OCI-LY1 (cell line): ENCODE data around the gene CHMP1A.

Source experiments
- H2AFZ ChIP-seq: fragments of 200-600 bp; sonication (generic), shearing (Covaris generic); 2 replicates; pipeline ENCODE4 v1.6.0; 2014; ENCODE audit warnings: antibody characterized with exemption, mild to moderate bottlenecking, low read length
- H3F3A ChIP-seq: fragments of 200-600 bp; sonication (generic), shearing (Covaris generic); 2 replicates; pipeline ENCODE4 v1.6.0; 2014; ENCODE audit warnings: mild to moderate bottlenecking, antibody characterized with exemption, low read length, moderate library complexity; ENCODE audit not compliant: insufficient read depth
- H3K27ac ChIP-seq: fragments of 200-600 bp; sonication (generic); 2 replicates; pipeline ENCODE4 v1.5.1; 2014; ENCODE audit warnings: low read length, mixed run types, mild to moderate bottlenecking, low read depth; ENCODE audit not compliant: poor library complexity, severe bottlenecking
- H3K27me3 ChIP-seq: fragments of 200-600 bp; sonication (generic); 2 replicates; pipeline ENCODE4 v1.6.0; 2014; ENCODE audit warnings: antibody characterized with exemption, mild to moderate bottlenecking, low read length, moderate library complexity; ENCODE audit not compliant: insufficient read depth
- H3K36me3 ChIP-seq: fragments of 200-600 bp; sonication (generic); 2 replicates; pipeline ENCODE4 v1.6.1; 2014; ENCODE audit warnings: mild to moderate bottlenecking, antibody characterized with exemption, low read length, moderate library complexity, mixed read lengths; ENCODE audit not compliant: insufficient read depth
- H3K4me1 ChIP-seq: fragments of 200-600 bp; sonication (generic); 2 replicates; pipeline ENCODE4 v1.5.1; 2014; ENCODE audit warnings: mild to moderate bottlenecking, low read length, moderate library complexity; ENCODE audit not compliant: insufficient read depth, severe bottlenecking
- H3K4me2 ChIP-seq: fragments of 200-600 bp; sonication (generic), shearing (Covaris generic); 2 replicates; pipeline ENCODE4 v1.6.1; 2014; ENCODE audit warnings: low read length
- H3K4me3 ChIP-seq: fragments of 200-600 bp; sonication (generic); 2 replicates; pipeline ENCODE4 v1.5.1; 2014; ENCODE audit warnings: low read length, low read depth, mild to moderate bottlenecking, mixed read lengths; ENCODE audit not compliant: poor library complexity, severe bottlenecking
- H3K79me2 ChIP-seq: fragments of 200-600 bp; shearing (Covaris generic); 2 replicates; pipeline ENCODE4 v1.6.1; 2016; ENCODE audit warnings: mixed run types, low read length, mixed read lengths; ENCODE audit not compliant: insufficient read depth
- H3K9ac ChIP-seq: fragments of 200-600 bp; sonication (generic), shearing (Covaris generic); 2 replicates; pipeline ENCODE4 v1.6.1; 2014; ENCODE audit warnings: mild to moderate bottlenecking, low read length, mixed read lengths
- H3K9me2 ChIP-seq: fragments of 200-600 bp; sonication (generic), shearing (Covaris generic); 2 replicates; pipeline ENCODE4 v1.6.1; 2014; ENCODE audit warnings: low read depth, mild to moderate bottlenecking, low read length, mixed read lengths
- H3K9me3 ChIP-seq: fragments of 200-600 bp; shearing (Covaris generic); 2 replicates; pipeline ENCODE4 v1.6.1; 2014; ENCODE audit warnings: low read length, mixed read lengths
- H4K20me1 ChIP-seq: fragments of 200-600 bp; sonication (generic), shearing (Covaris generic); 2 replicates; pipeline ENCODE4 v1.6.0; 2016; ENCODE audit warnings: mild to moderate bottlenecking, low read length; ENCODE audit not compliant: insufficient read depth
- CTCF ChIP-seq: fragments of 200-600 bp; sonication (generic), shearing (Covaris generic); IDR thresholded peaks from 2 replicates; pipeline ENCODE4 v1.5.1; 2017; ENCODE audit warnings: mild to moderate bottlenecking, antibody characterized with exemption, low read length, moderate library complexity, mixed read lengths
- EZH2 ChIP-seq: fragments of 200-600 bp; sonication (generic), shearing (Covaris generic); IDR thresholded peaks from 2 replicates; pipeline ENCODE4 v1.8.0; 2017; ENCODE audit warnings: borderline replicate concordance, mixed run types, mild to moderate bottlenecking, antibody characterized with exemption, low read length, moderate library complexity, mixed read lengths

CHMP1A gene

GRCh38 chr16:89621698-89622409, 35.7 kb downstream of the CHMP1A start:
- H3K27ac ChIP-seq, result no peak overlapping the region
- H3K4me3 ChIP-seq, result no peak overlapping the region
- no peak overlapping the region for H2AFZ ChIP-seq
- no peak overlapping the region for H3K4me2 ChIP-seq
- H4K20me1 ChIP-seq, result no peaks in the 10 kb centered on the region
- no peaks in the 10 kb centered on the region for H3K79me2 ChIP-seq
- no peaks in the 10 kb centered on the region for H3K9me2 ChIP-seq
- no peaks in the 10 kb centered on the region for H3K36me3 ChIP-seq
- TF ChIP-seq EZH2, result no peak
- no peak for TF ChIP-seq CTCF
- no peaks in the 10 kb centered on the region for H3F3A ChIP-seq
- H3K27me3 ChIP-seq, result peaks cover 5% of the 10 kb centered on the region
- H3K4me1 ChIP-seq, result peaks cover 3% of the 10 kb centered on the region
- no peaks in the 10 kb centered on the region for H3K9me3 ChIP-seq
- no peak overlapping the region for H3K9ac ChIP-seq

GRCh38 chr16:89621136-89621697, 36.3 kb downstream of the CHMP1A start:
- Histone ChIP-seq H3K27ac (no peak overlapping the region), H3K36me3 (no peaks in the 10 kb centered on the region), H3K9ac (no peak overlapping the region), H3K27me3 (peaks cover 5% of the 10 kb centered on the region), H3K9me2 (no peaks in the 10 kb centered on the region), H3K9me3 (no peaks in the 10 kb centered on the region), H2AFZ (no peak overlapping the region), H3K4me3 (no peak overlapping the region), H4K20me1 (no peaks in the 10 kb centered on the region), H3K4me2 (no peak overlapping the region), H3K79me2 (no peaks in the 10 kb centered on the region), H3F3A (no peaks in the 10 kb centered on the region), H3K4me1 (peaks cover 7% of the 10 kb centered on the region)
- TF ChIP-seq EZH2 (no peak), CTCF (no peak)

GRCh38 chr16:89620406-89620841, 37.1 kb downstream of the CHMP1A start:
- Histone ChIP-seq H3K27me3 (peaks cover 5% of the 10 kb centered on the region), H3K9me3 (no peaks in the 10 kb centered on the region), H3K9me2 (no peaks in the 10 kb centered on the region), H3K4me3 (no peak overlapping the region), H4K20me1 (no peaks in the 10 kb centered on the region), H3K79me2 (no peaks in the 10 kb centered on the region), H3K27ac (no peak overlapping the region), H3K9ac (no peak overlapping the region), H3K4me2 (no peak overlapping the region), H3K36me3 (no peaks in the 10 kb centered on the region), H2AFZ (no peak overlapping the region), H3K4me1 (peaks cover 7% of the 10 kb centered on the region), H3F3A (no peaks in the 10 kb centered on the region)
- TF ChIP-seq EZH2 (no peak), CTCF (no peak)
